Sigmoid colon (tissue), 4 donors: ENCODE results near the gene SLC4A1.

Source experiments
- CTCF ChIP-seq, 4 experiments: fragments of 450-650 bp in 3 of 4; fragments of 200-600 bp in 1 of 4; IDR thresholded peaks; one replicate each; pipeline ENCODE4 v1.5.1; 2016 to 2019; ENCODE audit warnings: antibody characterized with exemption in 4 of 4, mild to moderate bottlenecking in 3 of 4, moderate library complexity in 2 of 4
- POLR2A ChIP-seq, 2 donors: fragments of 450-650 bp; IDR thresholded peaks; one replicate each; pipeline ENCODE4 v1.6.1; 2016; ENCODE audit warnings: antibody characterized with exemption in 2 of 2, mild to moderate bottlenecking in 2 of 2, moderate library complexity in 2 of 2
- POLR2AphosphoS5 ChIP-seq, 4 donors: sonication (generic); formaldehyde crosslinking; IDR thresholded peaks; one replicate each; pipeline ENCODE4 v1.6.1; 2017; ENCODE audit warnings: antibody characterized with exemption in 4 of 4

GRCh38 chr17:44281570-44281969 is 13.6 kb upstream of the SLC4A1 start:
- TF ChIP-seq CTCF (IDR thresholded peaks at IDR 0.05) (no peak), POLR2A (IDR thresholded peaks at IDR 0.05) (no peak), POLR2AphosphoS5 (IDR thresholded peaks at IDR 0.05) (no peak)
